ENCODE results near the gene SPZ1. TPM values are rescaled to one million over a fixed set of nuclear protein-coding genes. Genes with fewer than 3 reads are reported as not detected.
"Not testable (repeated sequence)": the region's sequence is repeated elsewhere in the genome, so short reads cannot be mapped to it uniquely, and the experiment has no call there.

SPZ1 gene
- not detected in 2 replicates for total RNA-seq

- DNase-seq (ENCODE audit: low read depth, low spot score) = no peak
These were observed at the start of gene SPZ1 for GRCh38 chr5:80319702-80320101. Gene SPZ1 (plus strand): TSS chr5:80320002. CDS start chr5:80320216, 214 bp downstream.

DNA sequence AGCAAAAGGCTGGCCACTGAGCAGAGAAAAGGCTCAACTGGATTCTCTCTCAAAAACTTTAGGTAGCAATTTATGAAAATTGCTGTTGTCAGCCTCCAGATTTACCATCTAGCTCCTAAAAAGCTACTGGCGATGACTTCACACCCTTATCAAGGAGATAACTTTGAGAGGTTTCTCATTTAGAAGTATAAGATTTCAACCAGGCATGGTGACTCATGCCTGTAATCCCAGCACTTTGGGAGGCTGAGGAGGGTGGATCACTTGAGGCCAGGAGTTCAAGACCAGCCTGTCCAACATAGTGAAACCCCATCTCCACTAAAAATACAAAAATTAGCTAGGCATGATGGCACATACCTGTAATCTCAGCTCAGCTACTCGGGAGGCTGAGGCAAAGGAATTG lies 49.3 kb upstream of the SPZ1 start:
- DNase-seq (ENCODE audit: low read depth, low spot score) = not testable (repeated sequence)

DNA sequence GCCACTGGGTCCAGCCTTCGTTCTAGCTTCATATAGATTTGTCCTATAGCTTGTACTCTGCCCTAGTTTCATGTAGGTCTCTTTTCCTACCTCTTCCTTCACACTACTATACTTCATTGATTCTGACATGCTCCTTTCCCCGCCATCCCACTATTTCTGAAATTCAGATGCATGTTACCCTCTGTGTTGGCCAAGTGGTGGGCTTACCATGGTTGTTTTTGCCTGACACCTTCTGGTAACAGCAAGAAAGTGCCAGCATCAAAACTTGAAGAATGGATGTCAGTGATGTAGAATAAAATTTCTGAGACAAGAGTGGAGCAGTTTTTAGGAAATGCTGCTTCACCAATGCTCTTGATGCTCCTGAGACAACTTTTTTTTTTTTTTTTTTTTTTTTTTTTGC lies 44.5 kb upstream of the SPZ1 start:
- no peak for DNase-seq (ENCODE audit: low read depth, low spot score)

- no peak for DNase-seq (ENCODE audit: low read depth, low spot score)
These were observed 43.6 kb upstream of the SPZ1 start for GRCh38 chr5:80276186-80276585.

GRCh38 chr5:80277191-80277590 lies 42.6 kb upstream of the SPZ1 start:
- no peak for DNase-seq (ENCODE audit: low read depth, low spot score)

- no peak for DNase-seq (ENCODE audit: low read depth, low spot score)
These were observed 37.7 kb upstream of the SPZ1 start for GRCh38 chr5:80282054-80282453.

GRCh38 chr5:80283360-80283759 lies 36.4 kb upstream of the SPZ1 start:
- DNase-seq (ENCODE audit: low read depth, low spot score) = no peak

- DNase-seq (ENCODE audit: low read depth, low spot score) = no peak
These were observed 35.1 kb upstream of the SPZ1 start for GRCh38 chr5:80284720-80285119.

DNA sequence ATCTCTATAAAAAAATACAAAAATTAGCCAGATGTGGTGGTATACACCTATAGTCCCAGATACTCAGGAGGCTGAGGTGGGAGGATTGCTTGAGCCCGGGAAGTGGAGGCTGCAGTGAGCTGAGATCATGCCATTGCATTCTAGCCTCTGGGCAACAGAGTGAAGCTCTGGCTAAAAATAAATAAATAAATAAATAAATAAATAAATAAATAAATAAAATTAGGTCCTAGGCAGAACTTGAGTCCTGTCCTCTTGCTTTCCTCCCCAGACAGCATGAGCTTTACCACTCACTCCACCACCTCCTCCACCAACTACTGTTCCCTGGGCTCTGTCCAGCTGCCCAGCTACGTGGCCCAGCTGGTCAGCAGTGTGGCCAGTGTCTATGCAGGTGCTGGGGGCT lies 31.6 kb upstream of the SPZ1 start:
- DNase-seq (ENCODE audit: low read depth, low spot score) = no peak

GRCh38 chr5:80289320-80289719 lies 30.5 kb upstream of the SPZ1 start:
- DNase-seq (ENCODE audit: low read depth, low spot score) = no peak

DNA sequence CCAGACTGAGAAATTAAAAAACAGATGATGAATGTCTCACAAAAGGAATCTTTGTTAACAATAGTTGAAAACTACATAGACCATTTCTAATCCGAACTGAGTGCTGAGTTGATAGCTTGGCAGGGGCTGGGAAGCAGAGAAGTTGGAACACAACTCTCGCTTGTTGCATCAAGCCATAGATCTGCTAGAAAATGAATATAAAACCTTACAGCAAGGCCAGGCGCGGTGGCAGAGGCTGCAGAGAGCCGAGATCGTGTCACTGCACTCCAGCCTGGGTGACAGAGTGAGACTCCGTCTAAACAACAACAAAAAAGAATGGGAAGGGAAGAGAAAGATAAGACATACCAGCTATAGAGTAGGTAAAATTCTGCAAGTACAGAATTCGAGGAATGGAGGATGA lies 28.0 kb upstream of the SPZ1 start:
- no peak for DNase-seq (ENCODE audit: low read depth, low spot score)

GRCh38 chr5:80296121-80296520 lies 23.7 kb upstream of the SPZ1 start:
- no peak for DNase-seq (ENCODE audit: low read depth, low spot score)

DNA sequence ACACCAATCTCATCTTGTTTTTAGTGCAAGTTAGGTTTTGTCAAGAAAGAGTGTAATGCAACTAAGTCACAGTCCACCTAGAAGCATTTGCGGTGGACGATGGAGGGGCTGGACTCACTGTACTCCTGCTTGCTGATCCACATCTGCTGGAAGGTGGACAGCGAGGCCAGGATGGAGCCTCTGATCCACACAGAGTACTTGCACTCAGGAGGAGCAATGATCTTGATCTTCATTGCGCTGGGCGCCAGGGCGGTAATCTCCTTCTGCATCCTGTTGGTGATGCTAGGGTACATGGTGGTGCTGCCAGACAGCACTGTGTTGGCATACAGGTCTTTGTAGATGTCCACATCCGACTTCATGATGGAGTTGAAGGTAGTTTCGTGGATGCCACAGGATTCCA lies 20.2 kb upstream of the SPZ1 start:
- DNase-seq (ENCODE audit: low read depth, low spot score) = no peak

DNA sequence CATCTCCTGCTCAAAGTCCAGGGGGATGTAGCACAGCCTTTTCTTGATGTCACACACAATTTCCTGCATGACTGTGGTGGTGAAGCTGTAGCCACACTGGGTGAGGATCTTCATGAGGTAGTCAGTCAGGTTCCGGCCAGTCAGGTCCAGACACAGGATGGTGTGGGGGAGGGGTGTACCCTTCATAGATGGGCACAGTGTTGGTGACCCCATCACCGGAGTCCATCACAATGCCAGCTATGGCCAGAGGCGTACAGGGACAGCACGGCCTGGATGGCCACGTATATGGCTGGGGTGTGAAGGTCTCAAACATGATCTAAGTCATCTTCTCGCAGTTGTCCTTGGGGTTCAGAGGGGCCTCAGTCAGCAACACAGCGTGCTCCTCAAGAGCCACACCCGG lies 19.7 kb upstream of the SPZ1 start:
- DNase-seq (ENCODE audit: low read depth, low spot score) = no peak

DNA sequence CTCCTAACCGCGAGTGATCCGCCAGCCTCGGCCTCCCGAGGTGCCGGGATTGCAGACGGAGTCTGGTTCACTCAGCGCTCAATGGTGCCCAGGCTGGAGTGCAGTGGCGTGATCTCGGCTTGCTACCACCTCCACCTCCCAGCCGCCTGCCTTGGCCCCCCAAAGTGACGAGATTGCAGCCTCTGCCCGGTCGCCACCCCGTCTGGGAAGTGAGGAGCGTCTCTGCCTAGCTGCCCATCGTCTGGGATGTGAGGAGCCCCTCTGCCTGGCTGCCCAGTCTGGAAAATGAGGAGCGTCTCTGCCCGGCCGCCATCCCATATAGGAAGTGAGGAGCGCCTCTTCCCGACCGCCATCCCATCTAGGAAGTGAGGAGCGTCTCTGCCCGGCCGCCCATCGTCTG lies 19.0 kb upstream of the SPZ1 start:
- DNase-seq (ENCODE audit: low read depth, low spot score) = not testable (repeated sequence)

DNA sequence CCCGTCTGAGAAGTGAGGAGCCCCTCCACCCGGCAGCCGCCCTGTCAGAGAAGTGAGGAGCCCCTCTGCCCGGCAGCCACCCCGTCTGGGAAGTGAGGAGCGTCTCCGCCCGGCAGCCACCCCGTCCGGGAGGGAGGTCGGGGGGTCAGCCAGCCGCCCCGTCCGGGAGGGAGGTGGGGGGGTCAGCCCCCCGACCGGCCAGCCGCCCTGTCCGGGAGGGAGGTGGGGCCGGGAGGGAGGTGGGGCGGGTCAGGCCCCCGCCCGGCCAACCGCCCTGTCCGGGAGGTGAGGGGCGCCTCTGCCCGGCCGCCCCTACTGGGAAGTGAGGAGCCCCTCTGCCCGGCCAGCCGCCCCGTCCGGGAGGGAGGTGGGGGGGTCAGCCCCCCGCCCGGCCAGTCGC lies 18.5 kb upstream of the SPZ1 start:
- not testable (repeated sequence) for DNase-seq (ENCODE audit: low read depth, low spot score)

GRCh38 chr5:80302636-80303035 lies 17.2 kb upstream of the SPZ1 start:
- no peak for DNase-seq (ENCODE audit: low read depth, low spot score)

DNA sequence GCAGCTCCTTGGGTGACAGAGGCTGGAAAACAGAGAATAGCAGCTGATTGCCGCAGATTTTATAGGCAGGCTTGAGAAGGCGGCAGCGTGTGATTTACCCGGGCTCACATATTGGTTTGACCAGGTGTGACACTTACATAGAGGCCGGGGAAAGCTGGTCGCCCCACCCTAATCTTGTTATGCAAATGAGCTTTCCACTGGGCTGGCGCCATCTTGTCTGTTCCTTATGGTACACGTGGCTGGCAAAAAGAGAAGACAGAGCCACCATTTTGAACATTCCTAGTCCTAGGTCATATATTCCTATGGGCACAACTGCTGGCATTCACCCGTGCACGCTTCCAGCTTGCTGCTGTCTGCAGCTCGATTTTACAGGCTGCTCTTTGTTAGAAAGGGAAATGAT lies 11.3 kb upstream of the SPZ1 start:
- DNase-seq (ENCODE audit: low read depth, low spot score) = no peak

- no peak for DNase-seq (ENCODE audit: low read depth, low spot score)
These were observed 9.7 kb upstream of the SPZ1 start for GRCh38 chr5:80309871-80310665.

- DNase-seq (ENCODE audit: low read depth, low spot score) = no peak
These were observed 4.6 kb upstream of the SPZ1 start for GRCh38 chr5:80315244-80315643.

DNA sequence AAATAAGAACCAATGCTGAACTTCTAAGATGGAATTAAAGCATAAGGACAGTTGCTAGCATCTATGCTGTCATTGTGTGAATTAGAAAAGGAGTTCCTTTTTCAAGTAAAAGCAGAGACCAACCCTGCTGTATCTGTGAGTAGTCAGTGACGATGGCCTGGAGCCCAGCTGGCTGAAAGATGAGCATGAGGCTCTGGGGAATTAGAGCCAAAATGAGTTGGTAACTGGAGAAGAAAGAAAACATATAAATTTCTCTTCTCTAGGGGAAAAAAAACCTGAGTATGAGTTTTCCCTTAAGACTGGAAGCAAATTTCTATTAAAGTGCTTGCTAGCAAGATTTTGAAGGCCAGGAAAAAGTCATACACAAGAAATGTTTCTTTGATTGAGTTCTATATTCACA lies 1.6 kb upstream of the SPZ1 start:
- DNase-seq (ENCODE audit: low read depth, low spot score) = no peak

DNA sequence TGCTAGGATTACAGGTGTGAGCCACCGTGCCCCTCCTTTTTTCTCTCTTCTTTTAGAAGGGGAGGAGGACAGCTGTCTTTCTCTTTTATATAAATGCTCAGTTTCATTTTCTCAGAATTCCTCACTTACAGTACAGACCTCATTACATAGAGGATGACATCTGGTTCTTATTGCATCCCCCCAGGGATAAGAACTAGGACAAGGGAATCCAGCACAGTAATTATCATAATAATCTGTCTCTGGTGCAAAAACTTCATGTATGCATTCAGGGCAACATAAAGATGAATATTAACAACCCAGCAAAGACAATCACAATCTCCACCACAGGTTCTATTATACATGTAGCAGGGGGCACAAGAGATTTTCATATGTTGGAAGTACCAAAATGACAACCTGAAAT lies 5.1 kb downstream of the SPZ1 start:
- no peak for DNase-seq (ENCODE audit: low read depth, low spot score)

DNA sequence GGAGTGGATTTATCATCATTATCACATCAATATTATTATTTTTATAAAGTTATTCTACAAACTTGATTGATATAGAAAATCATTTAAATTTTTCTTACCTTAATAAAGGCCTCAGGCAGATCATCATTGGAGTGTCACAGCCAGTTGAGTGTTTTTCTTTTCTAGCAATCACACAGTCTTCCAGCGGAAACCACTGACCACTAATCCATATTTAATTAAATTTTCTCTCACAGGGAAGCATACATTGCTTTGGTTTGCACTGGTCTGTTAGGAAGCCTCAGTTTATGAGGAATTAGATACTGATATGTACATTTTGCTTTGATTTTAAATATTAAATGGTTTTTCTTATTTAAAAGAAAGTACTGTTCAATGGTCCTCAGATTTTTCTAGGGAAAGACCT lies 6.7 kb downstream of the SPZ1 start:
- no peak for DNase-seq (ENCODE audit: low read depth, low spot score)

GRCh38 chr5:80337379-80337778 lies 17.6 kb downstream of the SPZ1 start:
- DNase-seq (ENCODE audit: low read depth, low spot score) = no peak

All from pulmonary artery endothelial cell (primary cell).